Activated CD8-positive, alpha-beta memory T cell treated with anti-CD3 and anti-CD28 coated beads, Interleukin-2, amount 10 ng/mL, durations not matched to agents 7 days and 5 days (primary cell): ENCODE results near the gene ZBTB47. TPM values are rescaled to one million over a fixed set of nuclear protein-coding genes. Genes with fewer than 3 reads are reported as not detected.

Experiments
- ATAC-seq: fragments of 150-1000 bp; cut with Tn5 transposase; one replicate; pipeline ENCODE4 v1.10.0; 2021; ENCODE audit warnings: moderate library complexity
- CTCF ChIA-PET: fragments of 350-600 bp; sonication (Branson Sonifier 250); formaldehyde crosslinking; loops from one replicate; lab custom pipeline; 2021; ENCODE audit warnings: antibody characterized with exemption; lab: Charles Lee
- DNase-seq: peaks from one replicate; pipeline ENCODE4 v3.0.0-alpha.2; 2020
- H3K27ac Mint-ChIP-seq: one replicate; pipeline ENCODE4 v1.8.0; 2021; ENCODE audit warnings: mild to moderate bottlenecking, mixed read lengths
- H3K27me3 Mint-ChIP-seq: one replicate; pipeline ENCODE4 v1.8.0; 2021; ENCODE audit warnings: mixed read lengths
- H3K36me3 Mint-ChIP-seq: one replicate; pipeline ENCODE4 v1.8.0; 2021; ENCODE audit warnings: mild to moderate bottlenecking, mixed read lengths
- H3K4me1 Mint-ChIP-seq: one replicate; pipeline ENCODE4 v1.8.0; 2021; ENCODE audit warnings: mixed read lengths
- H3K4me3 Mint-ChIP-seq: one replicate; pipeline ENCODE4 v1.8.0; 2021; ENCODE audit warnings: mild to moderate bottlenecking, moderate library complexity, mixed read lengths
- H3K9me3 Mint-ChIP-seq: one replicate; pipeline ENCODE4 v1.8.0; 2022; ENCODE audit warnings: low read depth, mixed read lengths
- total RNA-seq, 2 experiments: library from RNA; stranded (reverse); gene quantifications; one replicate each; pipeline ENCODE4 v1.2.3, GENCODE V29; 2021

The ZBTB47 gene
- total RNA-seq, 2 experiments from 2014 or later: 0.41 to 0.56 TPM

DNA sequence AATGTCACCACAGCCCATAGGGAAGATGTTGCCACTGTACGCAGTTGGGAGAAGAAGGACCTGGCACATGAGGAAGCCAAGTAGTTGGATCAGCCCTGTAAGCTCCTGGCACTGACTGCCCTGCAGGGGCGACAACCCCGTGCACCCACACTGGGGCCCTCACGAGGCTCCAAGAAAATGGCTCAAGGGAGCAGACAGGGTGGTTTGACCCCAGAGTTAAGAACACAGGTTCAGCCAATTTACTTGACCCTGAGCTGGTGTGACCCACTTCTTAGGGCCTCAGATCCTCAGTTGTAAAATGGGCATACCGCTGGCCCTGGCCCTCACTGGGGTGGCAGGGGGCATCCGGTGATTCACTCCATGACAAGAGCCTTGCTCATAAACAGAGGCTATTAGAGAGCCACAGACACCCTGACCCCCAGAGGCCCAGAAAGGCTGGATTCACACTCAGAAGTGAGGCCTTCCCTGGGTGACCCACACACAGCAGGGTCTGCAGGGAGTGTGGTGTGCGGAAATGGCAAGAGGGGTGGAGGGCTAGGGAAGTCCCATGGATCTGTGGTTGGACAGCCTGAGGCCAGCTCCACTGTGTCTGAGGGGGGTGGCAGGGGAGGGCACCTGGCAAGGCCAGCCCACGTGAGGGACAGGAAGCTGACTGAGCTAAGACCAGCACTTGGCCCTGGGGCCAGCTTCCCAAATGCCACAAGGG is 50.8 kb downstream of the ZBTB47 start:
- no peak for DNase-seq
- CTCF ChIA-PET: no interaction called here
- no peak overlapping the region for H3K4me3 Mint-ChIP-seq
- no peaks in the 10 kb centered on the region for H3K9me3 Mint-ChIP-seq
- H3K27me3 Mint-ChIP-seq: no peaks in the 10 kb centered on the region
- H3K27ac Mint-ChIP-seq: no peak overlapping the region
- no peaks in the 10 kb centered on the region for H3K36me3 Mint-ChIP-seq
- peaks cover 6% of the 10 kb centered on the region for H3K4me1 Mint-ChIP-seq
- ATAC-seq: no peak

DNA sequence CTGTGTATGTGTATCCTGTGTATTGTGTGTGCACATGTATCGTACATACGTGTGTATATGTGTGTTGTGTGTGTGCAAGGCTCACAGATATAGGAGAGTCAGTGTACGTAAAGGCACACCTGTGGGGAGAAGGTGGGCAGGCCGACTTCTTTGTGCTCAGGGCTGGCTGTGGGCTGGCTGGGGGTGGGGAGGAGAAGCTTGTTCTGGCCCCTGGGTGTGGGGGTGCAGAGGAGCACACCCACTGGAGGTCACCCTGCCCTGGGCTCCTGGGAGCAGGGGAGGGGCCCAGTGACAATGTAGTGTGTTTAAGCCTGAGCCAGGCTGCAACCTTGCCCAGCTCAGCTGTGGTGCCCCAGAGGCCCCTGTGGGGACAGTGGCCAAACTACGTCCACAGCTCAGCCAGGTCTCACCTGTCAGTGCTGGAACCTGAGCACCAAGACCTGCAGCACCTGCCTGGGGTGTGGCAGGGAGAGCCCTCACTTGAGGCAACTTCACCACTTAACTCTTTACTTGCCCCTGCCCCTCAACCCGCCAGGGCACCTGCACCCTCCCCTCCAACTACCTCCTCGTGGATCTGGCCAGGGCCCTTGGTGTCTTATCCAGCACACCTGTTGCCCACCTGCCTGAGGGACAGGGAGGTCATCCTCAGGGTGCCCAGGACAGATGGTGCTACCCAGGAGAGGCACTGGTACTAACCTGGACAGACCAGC is 51.7 kb downstream of the ZBTB47 start:
- no peak overlapping the region for H3K27ac Mint-ChIP-seq
- no peaks in the 10 kb centered on the region for H3K4me1 Mint-ChIP-seq
- ATAC-seq (no peak), DNase-seq (no peak)
- H3K4me3 Mint-ChIP-seq: no peak overlapping the region
- CTCF ChIA-PET: no interaction called here
- H3K9me3 Mint-ChIP-seq: no peaks in the 10 kb centered on the region
- H3K27me3 Mint-ChIP-seq: no peaks in the 10 kb centered on the region
- no peaks in the 10 kb centered on the region for H3K36me3 Mint-ChIP-seq

DNA sequence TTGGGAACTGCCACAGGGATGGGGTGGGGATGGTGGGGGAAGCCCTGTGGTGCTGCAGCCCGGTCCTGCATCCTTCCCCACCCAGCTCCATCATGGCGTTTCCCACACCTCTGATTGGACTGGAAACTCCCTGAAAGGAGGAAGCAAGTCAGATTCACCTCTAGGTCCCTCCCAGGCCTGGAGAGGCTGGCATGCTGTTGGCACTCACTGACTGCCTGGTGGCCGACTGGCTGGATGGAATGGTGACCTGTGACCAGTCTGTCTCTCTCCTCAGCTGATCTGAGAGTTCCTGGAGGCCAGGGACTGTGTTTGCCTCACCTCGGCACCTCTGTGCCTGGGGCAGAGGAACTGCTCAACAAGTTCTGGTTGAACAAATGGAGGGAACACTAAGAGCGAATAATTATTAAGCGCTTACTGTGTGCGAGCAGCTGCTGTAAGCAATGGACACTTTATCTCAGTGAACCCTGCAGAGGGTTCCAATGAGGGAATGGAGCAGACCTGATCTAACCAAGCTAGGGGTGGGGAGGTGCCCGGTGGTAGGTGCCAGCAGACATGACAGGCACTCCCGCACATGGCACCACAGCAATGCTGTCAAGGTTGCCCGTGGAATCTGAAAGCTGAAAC is 52.6 kb downstream of the ZBTB47 start:
- Mint-ChIP-seq H3K27me3 (no peaks in the 10 kb centered on the region), H3K27ac (no peak overlapping the region), H3K9me3 (no peaks in the 10 kb centered on the region), H3K4me3 (no peak overlapping the region), H3K36me3 (no peaks in the 10 kb centered on the region), H3K4me1 (no peaks in the 10 kb centered on the region)
- ATAC-seq: no peak
- no peak for DNase-seq
- CTCF ChIA-PET: no interaction called here

DNA sequence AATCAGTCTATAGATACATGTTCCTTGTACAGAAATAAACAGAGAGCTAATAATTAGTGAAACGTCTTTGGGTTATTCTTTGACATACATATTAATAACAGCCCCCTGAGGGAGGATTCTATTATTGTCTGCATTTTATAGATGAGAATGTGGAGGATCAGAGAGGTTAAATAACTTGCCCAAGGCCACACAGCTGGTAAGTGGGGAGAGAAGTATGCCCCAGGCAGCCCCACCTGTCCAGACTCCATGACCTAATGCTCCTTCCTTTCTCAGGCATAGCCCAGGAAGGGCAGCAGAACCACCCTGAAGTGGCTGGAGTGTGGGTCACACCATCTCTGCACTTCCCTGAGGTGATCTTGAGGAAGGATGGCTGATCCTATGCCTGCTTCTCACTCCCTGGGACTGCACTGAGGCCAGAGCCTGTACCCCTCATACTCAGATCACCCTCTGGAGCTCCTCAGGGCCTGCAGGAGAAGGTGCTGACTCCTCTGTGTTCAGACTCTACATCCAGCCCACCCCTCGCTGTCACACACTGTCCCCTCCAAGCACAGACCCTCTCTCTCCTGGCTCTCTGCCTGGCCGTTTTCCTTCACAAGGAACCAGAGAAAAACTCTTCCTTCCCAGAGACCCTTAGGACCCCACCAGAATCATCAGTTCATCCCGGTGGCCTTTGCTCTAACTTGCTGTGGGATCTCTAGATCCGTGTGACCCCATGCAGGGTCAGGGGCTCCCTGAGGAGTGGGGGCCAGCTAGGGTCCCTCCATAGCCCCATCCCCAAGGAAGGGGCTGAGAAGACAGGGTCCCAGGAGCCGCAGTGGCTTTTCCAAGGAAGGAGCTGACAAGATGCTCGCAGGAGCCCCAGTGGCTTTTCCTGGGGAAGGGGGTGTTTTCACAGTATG is 53.5 kb downstream of the ZBTB47 start:
- CTCF ChIA-PET: no interaction called here
- Mint-ChIP-seq H3K27me3 (no peaks in the 10 kb centered on the region), H3K36me3 (no peaks in the 10 kb centered on the region), H3K27ac (no peak overlapping the region), H3K9me3 (no peaks in the 10 kb centered on the region), H3K4me3 (no peak overlapping the region), H3K4me1 (no peaks in the 10 kb centered on the region)
- DNase-seq (no peak), ATAC-seq (no peak)

DNA sequence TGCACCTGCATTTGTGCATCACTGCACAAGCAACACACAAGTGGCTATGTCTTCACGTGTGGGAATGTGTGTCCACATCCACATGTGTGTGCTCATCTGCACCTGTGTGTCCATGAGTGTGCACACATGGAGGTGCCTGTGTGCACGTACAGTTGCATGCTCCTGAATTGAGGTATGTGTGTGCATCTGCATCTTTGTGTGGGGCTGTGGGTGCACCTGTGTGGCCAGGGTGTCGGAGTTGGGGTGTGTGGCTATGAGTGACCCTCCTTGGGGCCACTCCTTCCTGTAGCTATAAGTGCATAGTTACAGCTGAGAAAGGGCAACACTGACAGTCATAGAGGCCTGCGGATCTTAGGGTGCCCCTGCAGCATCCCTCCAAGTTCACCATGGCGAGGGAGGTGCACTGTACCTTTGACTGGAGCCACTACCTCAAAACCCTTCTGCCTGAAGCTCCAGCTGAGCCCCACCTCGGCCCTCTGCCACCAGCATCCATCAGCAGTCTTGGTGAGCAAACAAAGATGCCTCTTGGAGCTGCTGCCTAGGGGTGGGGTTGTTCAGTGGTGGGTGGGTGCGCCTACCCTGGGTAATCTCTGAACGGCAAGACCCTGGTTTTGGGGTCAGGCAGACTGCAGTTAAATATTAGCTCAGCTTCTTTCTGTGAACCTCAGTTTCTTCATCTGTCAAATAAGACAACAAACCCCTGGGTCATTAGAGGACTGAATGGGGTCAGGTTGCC is 54.3 kb downstream of the ZBTB47 start:
- DNase-seq: no peak

DNA sequence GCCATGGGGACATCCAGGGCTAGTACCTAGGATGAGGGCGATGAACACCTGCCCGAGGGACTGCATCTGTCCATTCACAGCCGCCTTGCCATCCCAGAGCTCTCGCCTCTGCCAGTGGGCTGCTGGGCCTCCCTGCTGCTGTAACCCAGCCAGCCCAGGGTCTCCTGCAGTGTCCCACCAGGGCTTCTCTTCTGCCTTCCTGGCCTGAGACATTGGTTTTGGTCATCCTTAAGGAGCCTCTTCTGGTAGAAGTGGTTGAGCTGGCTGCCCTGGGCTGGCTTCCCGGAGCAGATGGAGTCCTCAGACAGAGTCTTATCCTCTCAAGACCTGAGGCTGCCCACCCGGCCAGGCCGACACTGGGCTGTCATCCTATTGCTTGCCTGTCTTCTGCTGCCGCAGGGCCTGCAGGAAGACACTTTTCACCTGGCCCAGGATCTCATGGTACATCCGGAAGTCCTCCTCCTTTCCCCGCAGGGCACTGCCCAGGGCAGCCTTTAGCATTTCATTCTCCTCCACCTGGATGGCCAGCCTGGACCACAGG is 55.2 kb downstream of the ZBTB47 start:
- CTCF ChIA-PET: interaction anchor here (1.1 kb wide), 1 partner anchor 36 kb away, joined by 5 read pairs; no protein-coding TSS in a partner anchor
- DNase-seq (no peak), ATAC-seq (no peak)
- Mint-ChIP-seq H3K9me3 (no peaks in the 10 kb centered on the region), H3K27me3 (no peaks in the 10 kb centered on the region), H3K36me3 (no peaks in the 10 kb centered on the region), H3K4me1 (no peaks in the 10 kb centered on the region), H3K27ac (no peak overlapping the region), H3K4me3 (no peak overlapping the region)

More for the DNA sequence above, 54.3 kb downstream of the ZBTB47 start:
- Mint-ChIP-seq H3K4me3 (no peak overlapping the region), H3K27me3 (no peaks in the 10 kb centered on the region), H3K4me1 (no peaks in the 10 kb centered on the region), H3K36me3 (no peaks in the 10 kb centered on the region), H3K9me3 (no peaks in the 10 kb centered on the region), H3K27ac (no peak overlapping the region)
- CTCF ChIA-PET: interaction anchor here (1.1 kb wide), 1 partner anchor 37 kb away, joined by 5 read pairs; no protein-coding TSS in a partner anchor
- no peak for ATAC-seq

DNA sequence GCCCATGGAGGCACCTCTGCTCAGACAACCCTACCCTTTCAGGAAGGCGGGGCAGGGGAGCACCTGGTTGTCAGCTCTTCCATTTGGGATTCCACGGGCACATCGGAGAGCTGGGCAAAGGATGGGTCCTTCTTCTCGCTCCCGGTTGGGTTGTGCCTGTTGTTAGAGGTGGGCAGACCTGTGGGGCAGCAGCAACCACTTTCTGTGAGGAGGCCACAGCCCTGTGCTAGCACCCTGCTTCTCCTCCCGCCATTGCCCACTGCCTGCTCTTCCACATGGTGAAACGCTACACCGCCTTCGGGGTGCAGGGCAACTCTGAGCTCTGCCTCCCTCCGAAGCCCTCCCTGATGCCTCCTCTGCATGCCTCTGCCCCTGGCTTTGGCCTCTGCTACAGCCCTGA is 56.1 kb downstream of the ZBTB47 start:
- H3K27ac Mint-ChIP-seq: no peak overlapping the region
- H3K4me1 Mint-ChIP-seq: no peaks in the 10 kb centered on the region
- H3K9me3 Mint-ChIP-seq: no peaks in the 10 kb centered on the region
- no peak for ATAC-seq
- CTCF ChIA-PET: no interaction called here
- no peaks in the 10 kb centered on the region for H3K36me3 Mint-ChIP-seq
- no peak overlapping the region for H3K4me3 Mint-ChIP-seq
- no peaks in the 10 kb centered on the region for H3K27me3 Mint-ChIP-seq
- no peak for DNase-seq

DNA sequence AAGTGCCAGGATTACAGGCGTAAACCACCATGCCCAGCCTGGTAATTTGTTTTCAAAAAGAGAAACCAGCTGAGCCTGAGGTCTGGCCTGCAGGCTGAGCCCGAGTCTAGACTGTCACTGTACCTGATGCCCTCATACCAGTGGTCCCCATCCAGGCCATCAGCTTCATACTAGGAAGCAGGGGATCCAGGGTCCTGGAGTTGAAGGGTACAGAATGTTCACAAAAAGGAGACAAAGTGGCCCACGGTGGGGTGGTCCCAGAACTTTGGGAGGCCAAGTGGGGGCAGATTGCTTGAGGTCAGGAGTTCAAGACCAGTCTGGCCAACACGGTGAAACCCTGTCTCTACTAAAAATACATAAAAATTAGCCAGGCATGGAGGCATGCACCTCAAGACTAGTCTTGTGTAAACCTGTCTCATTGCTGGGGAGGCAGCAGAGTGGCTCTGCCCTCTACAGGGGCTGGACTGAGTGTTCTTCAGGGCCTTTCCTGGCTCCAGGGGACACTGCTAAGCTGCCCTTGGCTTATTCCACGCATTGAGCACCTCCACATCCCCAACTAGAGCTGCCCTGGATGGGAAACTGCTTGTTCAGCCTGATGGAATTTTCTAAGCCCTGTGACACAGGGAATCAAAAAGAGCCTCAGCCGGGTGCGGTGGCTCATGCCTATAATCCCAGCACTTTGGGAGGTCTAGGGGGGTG is 57.0 kb downstream of the ZBTB47 start:
- Mint-ChIP-seq H3K4me3 (no peak overlapping the region), H3K36me3 (no peaks in the 10 kb centered on the region), H3K27me3 (no peaks in the 10 kb centered on the region), H3K9me3 (no peaks in the 10 kb centered on the region), H3K4me1 (no peaks in the 10 kb centered on the region), H3K27ac (no peak overlapping the region)
- DNase-seq (no peak), ATAC-seq (no peak)
- CTCF ChIA-PET: no interaction called here

DNA sequence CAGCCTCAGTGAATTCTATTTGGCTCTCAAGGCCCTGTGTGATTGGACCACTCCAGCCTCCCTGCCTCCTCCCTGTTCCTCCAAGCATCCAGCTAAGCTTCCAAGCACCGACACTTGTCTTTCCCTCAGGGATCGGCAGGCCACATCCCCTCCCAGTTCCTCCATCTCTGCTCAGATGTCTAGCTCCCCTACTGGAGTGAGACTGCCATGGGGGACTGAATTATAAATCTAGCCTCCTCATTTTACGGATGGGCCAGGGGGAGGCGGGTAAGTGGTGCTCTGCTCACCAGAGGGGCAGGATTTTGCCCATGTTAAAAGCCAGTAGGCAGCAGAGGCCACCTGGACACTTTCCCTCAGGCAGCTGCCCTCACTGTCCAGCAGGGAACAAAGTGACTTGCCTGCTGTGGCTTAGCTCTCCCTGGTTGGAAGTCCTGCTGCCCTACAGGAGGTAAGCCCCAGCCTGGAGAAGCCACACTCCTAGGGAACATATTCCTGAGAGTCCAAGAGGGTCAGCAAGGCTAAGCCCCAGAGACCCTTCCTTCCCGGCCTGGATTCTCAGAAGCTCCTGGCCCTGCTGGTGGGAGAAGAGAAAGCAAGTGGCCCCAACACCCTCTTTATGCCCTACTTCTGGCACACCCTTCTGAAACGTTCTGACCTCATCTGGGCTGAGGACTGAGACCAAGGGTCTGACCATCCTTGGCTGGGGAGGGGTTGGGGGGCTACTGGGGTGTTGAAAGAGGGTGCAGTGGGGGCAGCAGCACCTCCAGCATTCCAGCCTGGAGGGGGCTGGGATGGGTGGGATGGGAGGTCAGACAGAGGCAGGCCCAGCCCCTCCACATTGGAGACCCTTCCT is 58.2 kb downstream of the ZBTB47 start:
- Mint-ChIP-seq H3K27ac (no peak overlapping the region), H3K4me3 (no peak overlapping the region), H3K36me3 (no peaks in the 10 kb centered on the region), H3K27me3 (peaks cover 2% of the 10 kb centered on the region), H3K4me1 (no peaks in the 10 kb centered on the region), H3K9me3 (no peaks in the 10 kb centered on the region)
- DNase-seq: no peak
- ATAC-seq: no peak
- CTCF ChIA-PET: no interaction called here

DNA sequence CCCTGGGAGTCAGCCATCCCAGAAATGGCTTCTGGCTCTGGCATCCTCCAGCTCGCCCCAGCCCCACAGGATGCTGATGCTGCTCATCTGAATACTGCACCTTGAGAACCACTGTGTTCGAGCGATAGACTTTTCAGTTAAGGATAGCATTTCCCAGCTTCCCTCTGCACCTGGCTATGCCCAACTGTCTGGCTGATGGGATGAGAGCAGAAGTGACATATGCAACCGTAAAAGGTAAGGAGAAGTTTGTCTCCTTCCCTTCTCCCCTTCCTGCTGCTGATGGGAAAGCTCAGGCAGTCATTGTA is 58.8 kb downstream of the ZBTB47 start:
- CTCF ChIA-PET: no interaction called here
- H3K9me3 Mint-ChIP-seq: no peaks in the 10 kb centered on the region
- no peak overlapping the region for H3K27ac Mint-ChIP-seq
- DNase-seq (no peak), ATAC-seq (no peak)
- peaks cover 3% of the 10 kb centered on the region for H3K27me3 Mint-ChIP-seq
- H3K4me3 Mint-ChIP-seq: no peak overlapping the region
- H3K36me3 Mint-ChIP-seq: no peaks in the 10 kb centered on the region
- H3K4me1 Mint-ChIP-seq: no peaks in the 10 kb centered on the region

DNA sequence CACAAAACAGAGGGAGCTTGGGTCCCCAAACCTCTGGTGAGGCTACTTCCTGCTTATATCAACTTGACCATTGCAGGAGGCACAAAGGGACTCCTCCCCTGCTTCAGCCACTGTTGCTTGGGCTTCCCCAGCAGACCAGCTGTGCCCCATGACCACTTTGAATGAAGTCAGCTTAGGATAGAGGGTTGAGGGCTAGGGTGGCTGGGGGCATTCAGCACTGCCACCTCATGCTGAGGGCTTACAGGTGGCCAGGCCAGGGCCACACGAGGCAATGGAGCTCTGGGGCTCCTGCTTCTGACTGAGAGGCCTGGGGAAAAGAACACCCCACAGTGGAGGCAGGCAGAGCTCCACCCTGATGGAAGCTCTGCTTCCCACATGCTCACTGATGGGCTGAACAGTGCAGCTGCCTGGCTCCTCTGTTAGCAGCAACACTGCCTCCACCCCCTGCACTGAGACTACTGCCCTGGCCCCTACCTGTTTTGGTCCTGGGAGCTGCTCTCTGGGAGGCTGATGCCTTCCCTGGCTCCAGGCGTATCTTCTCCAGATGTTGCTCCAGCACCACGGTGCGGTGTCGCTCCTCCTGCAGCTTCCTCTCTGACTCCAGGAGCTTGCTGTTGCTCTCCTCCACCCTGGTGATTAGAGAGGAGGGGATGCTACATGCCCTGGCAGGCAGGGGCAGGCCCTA is 59.3 kb downstream of the ZBTB47 start:
- H3K4me1 Mint-ChIP-seq: no peaks in the 10 kb centered on the region
- no peaks in the 10 kb centered on the region for H3K9me3 Mint-ChIP-seq
- no peak overlapping the region for H3K4me3 Mint-ChIP-seq
- DNase-seq (peak; percentile 34), ATAC-seq (no peak)
- peaks cover 3% of the 10 kb centered on the region for H3K27me3 Mint-ChIP-seq
- H3K36me3 Mint-ChIP-seq: no peaks in the 10 kb centered on the region
- CTCF ChIA-PET: no interaction called here
- H3K27ac Mint-ChIP-seq: no peak overlapping the region
